ENCODE data around the gene KCNQ1. TPM values are rescaled to one million over a fixed set of nuclear protein-coding genes. Genes with fewer than 3 reads are reported as not detected.

The KCNQ1 gene
- total RNA-seq, 1 donor from 2014 or later = 2.7 TPM

GRCh38 chr11:2436013-2436520, 8.7 kb upstream of the KCNQ1 start:
- Histone ChIP-seq H3K36me3 (no peaks in the 10 kb centered on the region), H3K4me3 (no peak overlapping the region), H3K4me1 (no peaks in the 10 kb centered on the region), H3K9me3 (no peaks in the 10 kb centered on the region), H3K27ac (no peak overlapping the region), H3K27me3 (no peaks in the 10 kb centered on the region)
- TF ChIP-seq POLR2A (IDR thresholded peaks at IDR 0.05) = no peak
- no peak for TF ChIP-seq POLR2AphosphoS5 (IDR thresholded peaks at IDR 0.05; ENCODE audit: insufficient read depth in 1 of 2, low read depth in 1 of 2)
- no peak for TF ChIP-seq CTCF (IDR thresholded peaks at IDR 0.05)
- intact Hi-C loops (cut with DNase I) = no loop called here
- no peak for DNase-seq (ENCODE audit: extremely low spot score in 2 of 2)

- TF ChIP-seq CTCF (IDR thresholded peaks at IDR 0.05) = no peak
- TF ChIP-seq POLR2AphosphoS5 (IDR thresholded peaks at IDR 0.05; ENCODE audit: insufficient read depth in 1 of 2, low read depth in 1 of 2) = no peak
- TF ChIP-seq POLR2A (IDR thresholded peaks at IDR 0.05) = no peak
- Histone ChIP-seq H3K4me3 (no peak overlapping the region), H3K27me3 (no peaks in the 10 kb centered on the region), H3K27ac (no peak overlapping the region), H3K4me1 (no peaks in the 10 kb centered on the region), H3K36me3 (no peaks in the 10 kb centered on the region), H3K9me3 (no peaks in the 10 kb centered on the region)
- intact Hi-C loops (cut with DNase I) = no loop called here
- no peak for DNase-seq (ENCODE audit: extremely low spot score in 2 of 2)
Measured at GRCh38 chr11:2436521-2437031, 8.2 kb upstream of the KCNQ1 start.

DNA sequence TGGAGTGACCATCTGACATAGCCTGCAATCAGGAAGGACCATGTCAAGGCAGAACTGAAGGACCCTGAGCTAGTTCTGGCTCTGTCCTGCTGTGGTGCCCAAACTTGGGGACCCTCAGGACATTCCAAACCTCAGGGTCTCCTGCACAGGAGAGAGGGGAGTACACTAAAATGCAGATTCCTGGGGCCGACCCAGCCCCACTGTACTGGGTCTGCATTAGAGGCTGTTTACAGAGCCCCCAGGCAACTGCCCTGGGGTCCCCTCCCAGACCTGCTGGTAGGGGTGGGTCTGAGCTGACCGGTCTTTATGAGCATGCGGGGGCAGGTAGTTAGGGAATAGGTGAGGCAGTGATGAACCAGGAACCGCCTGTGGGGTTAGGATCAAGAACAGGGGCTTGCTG, 7.3 kb upstream of the KCNQ1 start:
- Histone ChIP-seq H3K9me3 (no peaks in the 10 kb centered on the region), H3K27me3 (no peaks in the 10 kb centered on the region), H3K36me3 (no peaks in the 10 kb centered on the region), H3K27ac (no peak overlapping the region), H3K4me3 (no peak overlapping the region), H3K4me1 (no peaks in the 10 kb centered on the region)
- TF ChIP-seq POLR2AphosphoS5 (IDR thresholded peaks at IDR 0.05; ENCODE audit: insufficient read depth in 1 of 2, low read depth in 1 of 2) (no peak), CTCF (IDR thresholded peaks at IDR 0.05) (no peak), POLR2A (IDR thresholded peaks at IDR 0.05) (no peak)
- DNase-seq (ENCODE audit: extremely low spot score in 2 of 2) = no peak
- intact Hi-C loops (cut with DNase I) = no loop called here

DNA sequence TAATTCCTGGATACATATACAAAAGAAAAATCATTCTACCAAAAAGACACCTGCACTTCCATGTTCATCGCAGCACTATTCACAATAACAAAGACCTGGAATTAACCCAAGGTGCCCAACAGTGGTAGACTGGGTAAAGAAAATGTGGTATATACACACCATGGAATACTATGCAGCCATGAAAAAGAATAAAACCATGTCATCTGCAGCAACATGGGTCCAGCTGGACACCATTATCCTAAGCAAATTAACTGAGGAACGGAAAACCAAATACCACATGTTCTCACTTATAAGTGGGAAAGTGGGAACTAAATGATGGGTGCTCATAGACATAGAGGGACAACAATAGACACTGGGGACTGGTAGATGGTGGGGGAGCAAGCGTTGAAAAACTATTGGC, 5.0 kb upstream of the KCNQ1 start:
- H3K4me1 ChIP-seq = peaks cover 6% of the 10 kb centered on the region
- H3K4me3 ChIP-seq = no peak overlapping the region
- H3K27ac ChIP-seq = no peak overlapping the region
- H3K36me3 ChIP-seq = no peaks in the 10 kb centered on the region
- intact Hi-C loops (cut with DNase I) = no loop called here
- no peak for TF ChIP-seq CTCF (IDR thresholded peaks at IDR 0.05)
- no peak for TF ChIP-seq POLR2A (IDR thresholded peaks at IDR 0.05)
- TF ChIP-seq POLR2AphosphoS5 (IDR thresholded peaks at IDR 0.05; ENCODE audit: insufficient read depth in 1 of 2, low read depth in 1 of 2) = no peak
- H3K27me3 ChIP-seq = no peaks in the 10 kb centered on the region
- H3K9me3 ChIP-seq = no peaks in the 10 kb centered on the region
- DNase-seq (ENCODE audit: extremely low spot score in 2 of 2) = no peak

GRCh38 chr11:2440646-2441045, 4.2 kb upstream of the KCNQ1 start:
- TF ChIP-seq CTCF (IDR thresholded peaks at IDR 0.05) (no peak), POLR2A (IDR thresholded peaks at IDR 0.05) (no peak), POLR2AphosphoS5 (IDR thresholded peaks at IDR 0.05; ENCODE audit: insufficient read depth in 1 of 2, low read depth in 1 of 2) (no peak)
- H3K9me3 ChIP-seq = no peaks in the 10 kb centered on the region
- DNase-seq (ENCODE audit: extremely low spot score in 2 of 2) = no peak

More at GRCh38 chr11:2440646-2441045, 4.2 kb upstream of the KCNQ1 start:
- H3K27ac ChIP-seq = no peak overlapping the region
- no peaks in the 10 kb centered on the region for H3K36me3 ChIP-seq
- H3K27me3 ChIP-seq = peaks cover 4% of the 10 kb centered on the region
- intact Hi-C loops (cut with DNase I) = no loop called here
- H3K4me3 ChIP-seq = no peak overlapping the region
- H3K4me1 ChIP-seq = peaks cover 10% of the 10 kb centered on the region
